Fibroblast of lung (primary cell): Measurements from ENCODE around the gene RPF1.

Experiments
- CTCF ChIP-seq, 2 donors: IDR thresholded peaks in 1 of 2; conservative IDR thresholded peaks in 1 of 2; 1 replicate in 1 of 2; 2 replicates in 1 of 2; pipeline ENCODE4 v1.5.1; 2011 to 2012; ENCODE audit warnings: low read length in 2 of 2, control low read depth in 1 of 2, inconsistent platforms in 1 of 2, low read depth in 1 of 2, mild to moderate bottlenecking in 1 of 2
- EZH2 ChIP-seq: IDR thresholded peaks from 2 replicates; pipeline ENCODE4 v1.5.1; 2012; ENCODE audit warnings: low read length, control low read depth, mild to moderate bottlenecking; ENCODE audit errors: missing control alignments

DNA sequence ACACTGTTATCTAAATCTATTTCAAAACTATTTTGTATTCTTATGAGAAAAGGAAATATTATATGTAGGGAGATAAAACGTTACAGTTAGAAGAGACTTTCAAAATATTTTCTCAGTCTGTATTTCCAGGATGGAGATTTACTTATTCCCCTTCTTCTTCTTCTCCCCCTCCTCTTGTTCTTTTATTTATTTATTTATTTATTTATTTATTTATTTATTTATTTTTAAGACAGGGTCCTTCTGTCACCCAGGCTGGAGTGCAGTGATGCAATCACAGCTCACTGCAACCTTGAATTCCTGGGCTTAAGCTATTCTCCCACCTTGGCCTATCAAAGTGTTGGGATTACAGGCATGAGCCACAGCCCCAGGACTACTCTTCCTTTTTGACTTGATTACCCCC, 2.8 kb upstream of the RPF1 start:
- no peak for TF ChIP-seq CTCF (conservative IDR thresholded peaks at IDR 0.05 in 1 of 2, IDR thresholded peaks at IDR 0.05 in 1 of 2; ENCODE audit: low read depth in 1 of 2, low read length in 2 of 2)
- no peak for TF ChIP-seq EZH2
